H1 (cell line): ENCODE measurements around the gene RBBP6. TPM values are rescaled to one million over a fixed set of nuclear protein-coding genes. Genes with fewer than 3 reads are reported as not detected.

Experiments used
- CTCF ChIA-PET: fragments of 300-600 bp; sonication (Branson Sonifier 250); formaldehyde crosslinking; loops from one replicate; lab custom pipeline; 2021; ENCODE audit not compliant: partially characterized antibody; lab: Charles Lee
- POLR2A ChIA-PET: fragments of 300-600 bp; sonication (Branson Sonifier 250); formaldehyde crosslinking; loops from one replicate; lab custom pipeline; 2021; ENCODE audit warnings: inconsistent platforms; ENCODE audit not compliant: partially characterized antibody; lab: Charles Lee
- DNase-seq, 2 experiments: peaks; one replicate each; pipeline versions ENCODE4 v3.0.0 to v3.0.0-alpha.2; 2010 to 2022; ENCODE audit warnings: low spot score in 2 of 2, low read depth in 1 of 2, mixed read lengths in 1 of 2
- FAIRE-seq: peaks from 2 replicates; lab custom pipeline; 2011; peaks lifted over from hg19 to GRCh38; lab: Jason Lieb, UNC
- H2AFZ ChIP-seq: 2 replicates; pipeline ENCODE4 v1.8.1; 2012; ENCODE audit warnings: low read length, inconsistent platforms
- H2AK5ac ChIP-seq: 2 replicates; pipeline ENCODE4 v1.6.1; 2013; ENCODE audit warnings: low read depth, low read length
- H2BK120ac ChIP-seq: replicated peaks from 2 replicates; pipeline ENCODE3; 2013; ENCODE audit warnings: low read depth, low read length, inconsistent platforms
- H2BK12ac ChIP-seq: 2 replicates; pipeline ENCODE4 v1.6.1; 2013; ENCODE audit warnings: low read depth, low read length
- H2BK15ac ChIP-seq: 2 replicates; pipeline ENCODE4 v1.6.1; 2013; ENCODE audit warnings: low read length
- H2BK20ac ChIP-seq: 2 replicates; pipeline ENCODE4 v1.6.1; 2013; ENCODE audit warnings: low read length
- H2BK5ac ChIP-seq: 2 replicates; pipeline ENCODE4 v1.6.1; 2013; ENCODE audit warnings: low read depth, low read length
- H3K14ac ChIP-seq: 2 replicates; pipeline ENCODE4 v1.6.1; 2013; ENCODE audit warnings: inconsistent platforms; ENCODE audit not compliant: insufficient read length
- H3K18ac ChIP-seq: 2 replicates; pipeline ENCODE4 v1.6.1; 2013; ENCODE audit warnings: low read length; ENCODE audit errors: extremely low read depth
- H3K23ac ChIP-seq: 2 replicates; pipeline ENCODE4 v1.6.1; 2013; ENCODE audit warnings: inconsistent platforms; ENCODE audit not compliant: insufficient read length
- H3K23me2 ChIP-seq: 2 replicates; pipeline ENCODE4 v1.6.1; 2013; ENCODE audit warnings: low read depth, low read length
- H3K27ac ChIP-seq: 2 replicates; pipeline ENCODE4 v1.6.1; 2011; ENCODE audit warnings: low read depth, low read length, inconsistent platforms
- H3K27me3 ChIP-seq, 4 experiments: replicated peaks in 1 of 4; 1 replicate in 1 of 4; 2 replicates in 3 of 4; pipeline versions ENCODE4 v1.6.1 to v1.8.1; 2011 to 2013; ENCODE audit warnings: low read length in 3 of 4, mild to moderate bottlenecking in 3 of 4, inconsistent platforms in 2 of 4, mixed read lengths in 2 of 4, moderate library complexity in 1 of 4; ENCODE audit not compliant: control insufficient read depth in 3 of 4, insufficient read depth in 3 of 4; ENCODE audit errors: extremely low read depth in 1 of 4
- H3K36me3 ChIP-seq, 4 experiments: 2 replicates each; pipeline versions ENCODE4 v1.6.1 to v1.8.1; 2011 to 2013; ENCODE audit warnings: mild to moderate bottlenecking in 4 of 4, low read length in 3 of 4, moderate library complexity in 2 of 4, control low read depth in 1 of 4, inconsistent platforms in 1 of 4; ENCODE audit not compliant: insufficient read depth in 4 of 4, control insufficient read depth in 2 of 4
- H3K4ac ChIP-seq: replicated peaks from 2 replicates; pipeline ENCODE3; 2013; ENCODE audit warnings: low read length, low read depth, mixed read lengths, inconsistent platforms; ENCODE audit not compliant: insufficient read length
- H3K4me1 ChIP-seq, 4 experiments: replicated peaks in 1 of 4; 1 replicate in 1 of 4; 2 replicates in 3 of 4; pipeline versions ENCODE4 v1.6.1 to v1.8.1; 2011 to 2013; ENCODE audit warnings: low read length in 3 of 4, inconsistent platforms in 2 of 4, mixed read lengths in 1 of 4; ENCODE audit not compliant: insufficient read depth in 4 of 4, control insufficient read depth in 3 of 4
- H3K4me2 ChIP-seq, 2 experiments: 2 replicates each; pipeline versions ENCODE4 v1.6.1 to v1.8.1; 2011 to 2013; ENCODE audit warnings: low read depth in 2 of 2, low read length in 2 of 2, control low read depth in 1 of 2, inconsistent platforms in 1 of 2, mild to moderate bottlenecking in 1 of 2; ENCODE audit not compliant: insufficient read depth in 1 of 2
- H3K4me3 ChIP-seq, 4 experiments: fragments of 200-600, 300-600 bp in 1 of 4; sonication (generic), shearing (Covaris generic), sonication (Bioruptor Twin) in 1 of 4; 2 replicates each; pipeline versions ENCODE4 v1.5.1 to v1.8.1; 2011 to 2016; ENCODE audit warnings: low read length in 4 of 4, low read depth in 3 of 4, control low read depth in 2 of 4, inconsistent platforms in 2 of 4, mild to moderate bottlenecking in 2 of 4, mixed read lengths in 1 of 4, moderate library complexity in 1 of 4; ENCODE audit not compliant: insufficient read depth in 2 of 4; ENCODE audit errors: extremely low read depth in 1 of 4
- H3K56ac ChIP-seq: replicated peaks from 2 replicates; pipeline ENCODE3; 2013; ENCODE audit warnings: low read depth, mild to moderate bottlenecking, mixed read lengths, low read length, inconsistent platforms; ENCODE audit not compliant: insufficient read length
- H3K79me1 ChIP-seq: 2 replicates; pipeline ENCODE4 v1.6.1; 2013; ENCODE audit warnings: low read depth, low read length, control low read depth
- H3K79me2 ChIP-seq, 2 experiments: 2 replicates each; pipeline versions ENCODE4 v1.6.1 to v1.8.1; 2012 to 2013; ENCODE audit warnings: low read length in 2 of 2, mild to moderate bottlenecking in 2 of 2, inconsistent platforms in 1 of 2; ENCODE audit not compliant: insufficient read depth in 2 of 2, control insufficient read depth in 1 of 2
- H3K9ac ChIP-seq, 4 experiments: replicated peaks in 1 of 4; 1 replicate in 1 of 4; 2 replicates in 3 of 4; pipeline versions ENCODE4 v1.6.1 to v1.8.1; 2011 to 2013; ENCODE audit warnings: low read depth in 3 of 4, low read length in 3 of 4, control low read depth in 2 of 4, mild to moderate bottlenecking in 2 of 4, moderate library complexity in 2 of 4, inconsistent platforms in 1 of 4; ENCODE audit errors: extremely low read depth in 1 of 4
- H3K9me3 ChIP-seq, 2 experiments: 2 replicates each; pipeline versions ENCODE4 v1.6.1 to v1.8.1; 2012 to 2013; ENCODE audit warnings: mild to moderate bottlenecking in 2 of 2, moderate library complexity in 2 of 2, control low read depth in 1 of 2, inconsistent platforms in 1 of 2, low read depth in 1 of 2, low read length in 1 of 2, mixed read lengths in 1 of 2; ENCODE audit not compliant: insufficient read depth in 2 of 2
- H4K20me1 ChIP-seq, 2 experiments: replicated peaks in 1 of 2; 2 replicates each; pipeline versions ENCODE3 to v1.8.1; 2011 to 2013; ENCODE audit warnings: inconsistent platforms in 2 of 2, low read length in 2 of 2, mild to moderate bottlenecking in 1 of 2; ENCODE audit not compliant: insufficient read depth in 2 of 2, control insufficient read depth in 1 of 2
- H4K5ac ChIP-seq: 2 replicates; pipeline ENCODE4 v1.6.1; 2013; ENCODE audit warnings: low read length, low read depth, mixed read lengths, inconsistent platforms; ENCODE audit not compliant: insufficient read length
- H4K8ac ChIP-seq: 2 replicates; pipeline ENCODE4 v1.8.0; 2013; ENCODE audit warnings: mild to moderate bottlenecking, moderate library complexity, low read length, inconsistent platforms; ENCODE audit not compliant: insufficient read depth; ENCODE audit errors: extremely low read depth
- H4K91ac ChIP-seq: replicated peaks from 2 replicates; pipeline ENCODE3; 2013; ENCODE audit warnings: low read length, mixed read lengths, inconsistent platforms; ENCODE audit not compliant: insufficient read length
- GTF2F1 ChIP-seq: IDR thresholded peaks from 2 replicates; pipeline ENCODE4 v1.6.1; 2012; ENCODE audit warnings: low read depth, low read length, improper control_type of control experiment, borderline replicate concordance
- HDAC6 ChIP-seq: IDR thresholded peaks from one replicate; pipeline ENCODE4 v1.7.1; 2012; ENCODE audit warnings: low read depth, mild to moderate bottlenecking, inconsistent platforms, low read length, moderate library complexity
- KDM4A ChIP-seq: IDR thresholded peaks from one replicate; pipeline ENCODE4 v1.7.1; 2012; ENCODE audit warnings: low read depth, mild to moderate bottlenecking, moderate library complexity, low read length, inconsistent platforms; ENCODE audit not compliant: severe bottlenecking
- MAFK ChIP-seq: IDR thresholded peaks from 2 replicates; pipeline ENCODE4 v1.6.1; 2012; ENCODE audit warnings: low read depth, mild to moderate bottlenecking, improper control_type of control experiment, low read length
- NANOG ChIP-seq: IDR thresholded peaks from 2 replicates; pipeline ENCODE4 v1.6.1; 2011; ENCODE audit warnings: low read length, low read depth, mild to moderate bottlenecking, inconsistent platforms; ENCODE audit not compliant: insufficient read depth, poor library complexity, severe bottlenecking
- POLR2AphosphoS5 ChIP-seq: IDR thresholded peaks from 2 replicates; pipeline ENCODE4 v1.6.1; 2011; ENCODE audit warnings: low read depth, low read length
- RXRA ChIP-seq: IDR thresholded peaks from 2 replicates; pipeline ENCODE4 v1.6.1; 2011; ENCODE audit warnings: low read depth, mild to moderate bottlenecking, low read length, moderate library complexity; ENCODE audit not compliant: insufficient read depth
- TAF1 ChIP-seq: IDR thresholded peaks from 2 replicates; pipeline ENCODE4 v1.6.1; 2011; ENCODE audit warnings: mild to moderate bottlenecking, low read depth, low read length
- TBP ChIP-seq: IDR thresholded peaks from 2 replicates; pipeline ENCODE4 v1.6.1; 2011; ENCODE audit warnings: low read depth, low read length, improper control_type of control experiment
- YY1 ChIP-seq: IDR thresholded peaks from 2 replicates; pipeline ENCODE4 v1.6.1; 2011; ENCODE audit warnings: low read depth, mild to moderate bottlenecking, low read length
- ZNF274 ChIP-seq: IDR thresholded peaks from 2 replicates; pipeline ENCODE4 v1.7.0; 2012; ENCODE audit warnings: low read length, borderline replicate concordance; ENCODE audit errors: extremely low read depth
- WGBS, 2 experiments: shearing (Covaris generic) in 1 of 2; methylation state at CpG; one replicate each; pipeline versions ENCODE4 v1.1.6 to v1.1.7; 2013 to 2015; ENCODE audit warnings: low lambda C conversion rate in 2 of 2, mixed read lengths in 2 of 2, inconsistent platforms in 1 of 2, low coverage in 1 of 2, missing lambda C conversion rate in 1 of 2; ENCODE audit not compliant: insufficient replicate concordance in 2 of 2, insufficient coverage in 1 of 2, insufficient read length in 1 of 2; ENCODE audit errors: extremely low coverage in 1 of 2, missing lambda C conversion rate in 1 of 2; 5-methylcytosine and 5-hydroxymethylcytosine counted together
- polyA plus RNA-seq, 7 experiments: library from polyadenylated mRNA; depleted of rRNA in 3 of 7; stranded (reverse) in 5 of 7; unstranded in 2 of 7; fragments of >200 nt in 5 of 7; fragments of 200-250 nt in 2 of 7; gene quantifications; 1 replicate in 5 of 7; 2 replicates in 1 of 7; 4 replicates in 1 of 7; pipeline versions ENCODE4 v1.2.1 to v1.2.3, GENCODE V29; 2011 to 2013; ENCODE audit warnings: missing spikeins in 2 of 7, mixed read lengths in 2 of 7
- total RNA-seq: library from RNA; stranded (reverse); fragmentation: NEBNext Ultra II Directional; extraction: Animal tissue kit (Norgen Biotek cat#: 25700); gene quantifications from 2 replicates; pipeline ENCODE4 v1.2.1, GENCODE V29; 2021

RBBP6 gene
- total and polyA plus RNA-seq, 2 of the 8 experiments (the other 6 are each of a cell fraction or from before 2014, with no cell fraction given) = 22.5 to 54.5 TPM

GRCh38 chr16:24511174-24511573 is 28.2 kb upstream of the RBBP6 start:
- no peak overlapping the region for H2BK15ac ChIP-seq
- H2BK120ac ChIP-seq = no peak overlapping the region
- H3K18ac ChIP-seq = no peak overlapping the region
- H3K9ac ChIP-seq = no peak overlapping the region
- DNase-seq (no peak), FAIRE-seq (no peak)
- no peak overlapping the region for H4K91ac ChIP-seq
- no peak overlapping the region for H2AK5ac ChIP-seq
- H2BK5ac ChIP-seq = no peak overlapping the region
- no peak overlapping the region for H3K14ac ChIP-seq
- no peak overlapping the region for H2BK12ac ChIP-seq
- no peak overlapping the region for H3K4me3 ChIP-seq
- 100% methylated on average over 1 of the region's 1 CpG; no CpG with 5 or more reads in 1 of the 2 experiments for WGBS, 2 experiments
- TF ChIP-seq KDM4A (no peak), HDAC6 (no peak), ZNF274 (no peak), POLR2AphosphoS5 (no peak), TBP (no peak), NANOG (no peak), MAFK (no peak), TAF1 (no peak), GTF2F1 (no peak), YY1 (no peak), RXRA (no peak)
- TF ChIP-seq, all 59 proteins: peak for 0
- H3K79me2 ChIP-seq = no peaks in the 10 kb centered on the region
- no peak overlapping the region for H3K23ac ChIP-seq
- H4K20me1 ChIP-seq = no peaks in the 10 kb centered on the region
- H3K4me2 ChIP-seq = no peak overlapping the region
- H4K8ac ChIP-seq = no peak overlapping the region
- no peak overlapping the region for H3K4ac ChIP-seq
- H3K27me3 ChIP-seq = no peaks in the 10 kb centered on the region
- no peak overlapping the region for H3K56ac ChIP-seq
- H3K9me3 ChIP-seq = no peaks in the 10 kb centered on the region
- POLR2A ChIA-PET = no interaction called here
- CTCF ChIA-PET = interaction anchor here (1.8 kb wide), 1 partner anchor 466 kb away, joined by 4 read pairs; no protein-coding TSS in a partner anchor
- no peak overlapping the region for H3K27ac ChIP-seq
- H4K5ac ChIP-seq = no peak overlapping the region
- no peak overlapping the region for H2BK20ac ChIP-seq
- H3K36me3 ChIP-seq = no peaks in the 10 kb centered on the region
- no peaks in the 10 kb centered on the region for H3K4me1 ChIP-seq
- no peaks in the 10 kb centered on the region for H3K23me2 ChIP-seq
- no peak overlapping the region for H2AFZ ChIP-seq
- H3K79me1 ChIP-seq = no peaks in the 10 kb centered on the region
